ENCODE data around the gene BCAS3. TPM values are rescaled to one million over a fixed set of nuclear protein-coding genes. Genes with fewer than 3 reads are reported as not detected.

BCAS3 gene
- total and polyA plus RNA-seq, 2 donors (not counting 1 experiment from before 2014, with no cell fraction given): 13.9 to 73.4 TPM

GRCh38 chr17:60941571-60941970 is 263.9 kb downstream of the BCAS3 start:
- H3K9ac ChIP-seq (ENCODE audit: low read length): no peak overlapping the region
- H3K79me2 ChIP-seq (ENCODE audit: control insufficient read depth, insufficient read depth, low read length): no peaks in the 10 kb centered on the region
- Mint-ChIP-seq H3K4me3 (no peak overlapping the region), H3K27ac (no peak overlapping the region), H3K9me3 (ENCODE audit: insufficient read depth) (no peaks in the 10 kb centered on the region), H3K27me3 (no peaks in the 10 kb centered on the region), H3K4me1 (no peaks in the 10 kb centered on the region)
- no peaks in the 10 kb centered on the region for H3K36me3 ChIP-seq (replicated peaks in 1 of 2; ENCODE audit: control extremely low read depth in 1 of 2, control insufficient read depth in 1 of 2, extremely low read depth in 1 of 2, insufficient read depth in 2 of 2, low read length in 1 of 2)
- H3K4me3 ChIP-seq (ENCODE audit: control extremely low read depth in 1 of 5, extremely low read depth in 1 of 5, insufficient read depth in 1 of 5, low read depth in 2 of 5, low read length in 4 of 5): no peak overlapping the region
- POLR2A ChIA-PET: no interaction called here
- ATAC-seq (ENCODE audit: low read depth) (no peak), DNase-seq (no peak)
- CTCF ChIA-PET: no interaction called here
- no peak overlapping the region for H2AFZ ChIP-seq (ENCODE audit: insufficient read depth, low read depth, low read length, poor library complexity, severe bottlenecking)
- TF ChIP-seq, protein P1, sequence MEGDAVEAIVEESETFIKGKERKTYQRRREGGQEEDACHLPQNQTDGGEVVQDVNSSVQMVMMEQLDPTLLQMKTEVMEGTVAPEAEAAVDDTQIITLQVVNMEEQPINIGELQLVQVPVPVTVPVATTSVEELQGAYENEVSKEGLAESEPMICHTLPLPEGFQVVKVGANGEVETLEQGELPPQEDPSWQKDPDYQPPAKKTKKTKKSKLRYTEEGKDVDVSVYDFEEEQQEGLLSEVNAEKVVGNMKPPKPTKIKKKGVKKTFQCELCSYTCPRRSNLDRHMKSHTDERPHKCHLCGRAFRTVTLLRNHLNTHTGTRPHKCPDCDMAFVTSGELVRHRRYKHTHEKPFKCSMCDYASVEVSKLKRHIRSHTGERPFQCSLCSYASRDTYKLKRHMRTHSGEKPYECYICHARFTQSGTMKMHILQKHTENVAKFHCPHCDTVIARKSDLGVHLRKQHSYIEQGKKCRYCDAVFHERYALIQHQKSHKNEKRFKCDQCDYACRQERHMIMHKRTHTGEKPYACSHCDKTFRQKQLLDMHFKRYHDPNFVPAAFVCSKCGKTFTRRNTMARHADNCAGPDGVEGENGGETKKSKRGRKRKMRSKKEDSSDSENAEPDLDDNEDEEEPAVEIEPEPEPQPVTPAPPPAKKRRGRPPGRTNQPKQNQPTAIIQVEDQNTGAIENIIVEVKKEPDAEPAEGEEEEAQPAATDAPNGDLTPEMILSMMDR (IDR thresholded peaks at IDR 0.05): no peak
- TF ChIP-seq EZH2 (IDR thresholded peaks at IDR 0.05; ENCODE audit: borderline replicate concordance, insufficient read depth, low read depth, low read length, poor library complexity, severe bottlenecking): no peak
- no CpG with 5 or more reads among the region's 2 CpGs for WGBS (ENCODE audit: insufficient coverage)
- no peak overlapping the region for H3K27ac ChIP-seq (ENCODE audit: low read length in 2 of 2)
- H3K27me3 ChIP-seq (replicated peaks in 1 of 4; ENCODE audit: control extremely low read depth in 1 of 4, control insufficient read depth in 3 of 4, insufficient read depth in 4 of 4, low read length in 3 of 4): no peaks in the 10 kb centered on the region
- H3K4me1 ChIP-seq (ENCODE audit: control insufficient read depth in 2 of 2, insufficient read depth in 2 of 2, low read length in 2 of 2): no peaks in the 10 kb centered on the region
- no peak overlapping the region for H3K4me2 ChIP-seq (replicated peaks; ENCODE audit: low read depth, low read length, poor library complexity, severe bottlenecking)
- no peaks in the 10 kb centered on the region for H4K20me1 ChIP-seq (ENCODE audit: control insufficient read depth, insufficient read depth, low read length, poor library complexity, severe bottlenecking)
- intact Hi-C loops (cut with micrococcal nuclease): no loop called here
- H3K9me3 ChIP-seq (ENCODE audit: control extremely low read depth in 1 of 3, control insufficient read depth in 2 of 3, insufficient read depth in 1 of 3, low read length in 2 of 3): no peaks in the 10 kb centered on the region

- H2AFZ ChIP-seq (ENCODE audit: insufficient read depth, low read depth, low read length, poor library complexity, severe bottlenecking): no peak overlapping the region
- H3K9ac ChIP-seq (ENCODE audit: low read length): no peak overlapping the region
- POLR2A ChIA-PET: no interaction called here
- Mint-ChIP-seq H3K4me1 (no peaks in the 10 kb centered on the region), H3K27me3 (no peaks in the 10 kb centered on the region), H3K9me3 (ENCODE audit: insufficient read depth) (no peaks in the 10 kb centered on the region), H3K27ac (no peak overlapping the region), H3K4me3 (no peak overlapping the region)
- no peaks in the 10 kb centered on the region for H4K20me1 ChIP-seq (ENCODE audit: control insufficient read depth, insufficient read depth, low read length, poor library complexity, severe bottlenecking)
- H3K27ac ChIP-seq (ENCODE audit: low read length in 2 of 2): no peak overlapping the region
- no CpG with 5 or more reads among the region's 3 CpGs for WGBS (ENCODE audit: insufficient coverage)
- no peak overlapping the region for H3K4me2 ChIP-seq (replicated peaks; ENCODE audit: low read depth, low read length, poor library complexity, severe bottlenecking)
- H3K4me3 ChIP-seq (ENCODE audit: control extremely low read depth in 1 of 5, extremely low read depth in 1 of 5, insufficient read depth in 1 of 5, low read depth in 2 of 5, low read length in 4 of 5): no peak overlapping the region
- no peaks in the 10 kb centered on the region for H3K9me3 ChIP-seq (ENCODE audit: control extremely low read depth in 1 of 3, control insufficient read depth in 2 of 3, insufficient read depth in 1 of 3, low read length in 2 of 3)
- CTCF ChIA-PET: interaction anchor here (0.6 kb wide), 1 partner anchor 9 kb away, joined by 3 read pairs; no protein-coding TSS in a partner anchor
- no peak for DNase-seq
- H3K36me3 ChIP-seq (replicated peaks in 1 of 2; ENCODE audit: control extremely low read depth in 1 of 2, control insufficient read depth in 1 of 2, extremely low read depth in 1 of 2, insufficient read depth in 2 of 2, low read length in 1 of 2): no peaks in the 10 kb centered on the region
- H3K27me3 ChIP-seq (replicated peaks in 1 of 4; ENCODE audit: control extremely low read depth in 1 of 4, control insufficient read depth in 3 of 4, insufficient read depth in 4 of 4, low read length in 3 of 4): no peaks in the 10 kb centered on the region
- H3K79me2 ChIP-seq (ENCODE audit: control insufficient read depth, insufficient read depth, low read length): no peaks in the 10 kb centered on the region
- no peaks in the 10 kb centered on the region for H3K4me1 ChIP-seq (ENCODE audit: control insufficient read depth in 2 of 2, insufficient read depth in 2 of 2, low read length in 2 of 2)
- ATAC-seq (ENCODE audit: low read depth): no peak
- TF ChIP-seq EZH2 (IDR thresholded peaks at IDR 0.05; ENCODE audit: borderline replicate concordance, insufficient read depth, low read depth, low read length, poor library complexity, severe bottlenecking): no peak
- TF ChIP-seq, protein P1 (IDR thresholded peaks at IDR 0.05): no peak
- intact Hi-C loops (cut with micrococcal nuclease): no loop called here
These were observed 267.1 kb downstream of the BCAS3 start for GRCh38 chr17:60944751-60945150.
